ENCODE measurements around the gene RNF123. TPM values are rescaled to one million over a fixed set of nuclear protein-coding genes. Genes with fewer than 3 reads are reported as not detected.

The RNF123 gene
- total RNA-seq, 1 donor from 2014 or later: 23.2 TPM

- no peak for DNase-seq (ENCODE audit: low read depth in 2 of 2)
These were observed 30.6 kb upstream of the RNF123 start for GRCh38 chr3:49658711-49659110.

DNA sequence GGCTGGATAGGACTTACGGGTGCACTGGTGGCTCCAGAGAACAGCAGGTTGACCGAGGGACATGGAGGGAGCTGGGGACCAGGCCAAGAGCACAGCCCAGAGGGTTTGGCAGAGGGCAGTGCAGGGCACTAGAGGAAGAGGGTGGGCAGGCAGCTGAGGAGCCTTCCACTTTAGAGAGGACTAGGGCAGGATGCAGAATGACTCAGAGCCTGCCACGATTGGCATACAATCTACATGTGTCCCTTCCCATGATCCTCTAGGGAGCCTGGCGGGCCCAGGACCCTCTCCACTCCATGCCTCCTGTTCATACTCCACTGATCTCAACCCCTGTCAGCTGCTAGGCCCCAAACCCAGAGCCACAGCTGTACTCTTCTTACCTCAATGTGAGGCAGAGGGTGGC lies 29.6 kb upstream of the RNF123 start:
- DNase-seq (ENCODE audit: low read depth in 2 of 2): no peak

DNA sequence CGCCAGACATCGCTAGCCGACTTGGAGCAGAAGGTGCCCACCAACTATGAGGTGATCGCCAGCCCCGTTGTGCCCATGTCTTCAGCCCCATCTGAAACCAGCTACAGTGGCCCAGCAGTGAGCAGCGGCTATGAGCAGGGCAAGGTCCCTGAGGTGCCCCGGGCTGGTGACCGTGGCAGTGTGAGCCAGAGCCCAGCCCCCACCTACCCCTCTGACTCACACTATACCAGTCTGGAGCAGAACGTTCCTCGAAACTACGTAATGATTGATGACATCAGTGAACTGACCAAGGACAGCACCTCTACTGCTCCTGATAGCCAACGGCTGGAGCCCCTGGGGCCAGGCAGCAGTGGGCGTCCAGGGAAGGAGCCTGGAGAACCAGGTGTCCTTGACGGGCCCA lies 28.1 kb upstream of the RNF123 start:
- no peak for DNase-seq (ENCODE audit: low read depth in 2 of 2)

GRCh38 chr3:49662021-49662420 lies 27.3 kb upstream of the RNF123 start:
- no peak for DNase-seq (ENCODE audit: low read depth in 2 of 2)

DNA sequence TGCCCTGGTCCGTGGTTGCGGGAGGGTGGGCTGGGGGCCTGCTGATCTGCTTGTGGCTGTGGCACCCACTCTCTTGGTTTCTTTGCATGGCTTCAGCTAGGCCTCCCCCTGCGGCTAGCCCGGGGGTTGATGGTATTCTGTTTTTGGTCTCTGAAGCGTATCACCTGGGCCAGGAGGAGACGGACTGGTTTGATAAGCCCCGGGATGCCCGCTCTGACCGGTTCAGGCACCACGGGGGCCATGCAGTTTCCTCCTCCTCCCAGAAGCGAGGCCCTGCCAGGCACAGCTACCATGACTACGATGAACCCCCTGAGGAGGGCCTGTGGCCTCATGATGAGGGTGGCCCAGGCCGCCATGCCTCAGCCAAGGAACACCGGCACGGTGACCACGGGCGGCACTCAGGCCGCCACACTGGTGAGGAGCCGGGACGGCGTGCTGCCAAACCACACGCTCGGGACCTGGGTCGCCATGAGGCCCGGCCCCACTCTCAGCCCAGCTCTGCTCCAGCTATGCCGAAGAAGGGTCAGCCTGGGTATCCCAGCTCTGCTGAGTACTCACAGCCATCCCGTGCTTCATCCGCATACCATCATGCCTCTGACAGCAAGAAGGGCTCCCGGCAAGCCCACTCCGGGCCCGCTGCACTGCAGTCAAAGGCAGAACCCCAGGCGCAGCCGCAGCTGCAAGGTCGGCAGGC lies 26.5 kb upstream of the RNF123 start:
- DNase-seq (ENCODE audit: low read depth in 2 of 2): no peak

DNA sequence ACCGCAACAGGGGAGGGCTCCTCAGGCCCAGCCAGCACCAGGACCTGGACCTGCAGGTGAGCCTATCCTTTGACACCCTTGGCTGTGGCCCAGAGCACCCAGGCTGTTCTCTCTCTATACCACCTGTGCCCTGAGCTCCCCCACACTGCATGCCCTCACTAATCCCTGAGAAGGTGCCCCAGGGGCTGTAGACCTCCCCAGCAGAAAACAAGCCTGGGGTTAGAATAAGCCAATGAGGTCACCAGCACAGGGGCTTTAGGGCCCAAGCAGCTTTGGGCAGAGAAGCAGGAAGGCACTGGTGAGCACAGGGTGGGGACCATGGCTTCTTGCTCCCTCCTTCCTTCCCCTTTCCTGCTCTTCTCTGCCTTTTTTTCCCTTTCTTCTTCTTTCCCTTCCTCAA lies 25.5 kb upstream of the RNF123 start:
- no peak for DNase-seq (ENCODE audit: low read depth in 2 of 2)

DNA sequence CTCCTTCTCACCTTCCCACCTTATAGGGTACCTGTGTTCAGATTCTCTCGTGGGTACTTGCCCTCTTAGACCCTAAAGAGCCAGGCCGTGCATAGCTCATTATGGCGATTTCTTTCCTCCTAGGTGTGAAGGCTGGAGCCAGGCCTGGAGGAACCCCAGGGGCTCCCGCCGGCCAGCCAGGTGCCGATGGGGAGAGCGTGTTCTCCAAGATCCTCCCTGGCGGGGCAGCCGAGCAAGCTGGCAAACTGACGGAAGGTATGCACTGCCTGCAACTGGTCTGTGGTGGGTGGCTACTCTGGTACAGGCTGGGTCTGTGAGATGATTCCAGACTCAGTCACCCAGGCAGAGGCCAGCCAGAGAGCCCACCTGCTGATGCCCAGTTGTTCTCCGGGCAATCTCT lies 25.1 kb upstream of the RNF123 start:
- DNase-seq (ENCODE audit: low read depth in 2 of 2): no peak

DNA sequence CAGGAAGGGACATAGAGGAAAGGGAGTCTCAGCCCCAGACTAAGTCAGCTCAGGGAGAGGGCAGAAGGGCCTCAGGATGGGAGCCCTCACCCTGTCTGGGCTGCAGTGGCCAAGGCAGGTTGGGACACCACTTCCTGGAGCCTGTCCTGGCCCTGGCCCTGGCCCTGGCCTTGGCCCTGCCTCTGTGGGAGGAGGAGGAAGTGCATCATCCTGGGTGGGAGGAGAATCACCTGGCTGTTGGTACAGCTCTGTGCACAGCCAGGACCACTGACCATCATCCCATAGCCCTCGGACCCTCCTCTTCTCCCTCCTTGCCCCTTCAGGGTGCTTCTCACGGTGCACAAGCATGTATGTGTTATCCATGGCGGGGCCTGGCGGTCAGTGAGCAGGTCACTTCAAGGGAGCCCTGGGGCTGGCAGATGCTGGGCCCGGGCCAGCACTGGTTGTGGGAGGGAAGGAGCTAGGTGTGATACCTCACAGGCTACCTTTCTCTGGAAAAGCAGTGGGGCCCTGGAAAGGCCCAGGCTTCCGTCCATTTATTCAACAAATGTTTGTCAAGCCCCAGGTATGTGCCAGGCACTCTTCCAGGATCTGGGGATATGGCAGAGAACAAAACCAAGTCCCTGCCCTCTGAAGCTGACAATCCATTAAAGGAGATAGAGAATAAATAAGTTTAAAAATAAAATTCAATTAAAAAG lies 23.4 kb upstream of the RNF123 start:
- no peak for DNase-seq (ENCODE audit: low read depth in 2 of 2)

GRCh38 chr3:49666592-49666991 lies 22.8 kb upstream of the RNF123 start:
- no peak for DNase-seq (ENCODE audit: low read depth in 2 of 2)

DNA sequence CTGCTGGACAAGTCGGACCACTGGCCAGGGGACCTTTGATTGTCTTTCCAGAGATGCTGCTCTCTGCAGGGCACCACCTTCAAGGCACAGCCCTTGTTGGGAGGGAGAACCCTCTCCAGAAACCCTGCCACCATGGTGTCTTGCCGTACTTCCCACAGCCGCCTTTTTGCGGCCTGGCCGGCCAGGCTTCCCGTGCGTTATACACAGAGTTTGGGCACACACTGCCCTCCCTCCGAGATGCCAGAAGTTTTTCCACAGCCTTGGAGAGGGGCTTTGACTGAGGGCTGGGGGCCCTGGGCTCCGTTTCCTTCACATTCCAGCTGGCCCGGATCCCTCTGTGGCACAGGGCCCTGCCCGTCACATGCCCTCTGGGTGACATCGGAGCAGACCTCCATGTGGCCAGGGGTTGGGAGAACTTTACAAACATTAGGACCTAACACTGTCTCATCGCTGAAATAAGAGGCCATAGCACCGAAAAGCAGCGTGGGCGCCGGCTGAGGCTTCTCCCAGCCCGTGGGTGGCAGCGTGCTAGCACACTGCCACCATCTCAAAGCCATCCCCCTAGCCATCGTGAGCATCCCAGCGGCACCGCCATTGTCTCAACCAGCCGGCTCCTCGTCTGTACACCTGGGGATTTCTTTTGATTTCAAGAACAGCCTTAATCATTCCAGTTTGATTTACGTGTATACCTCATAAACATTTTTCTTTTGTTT lies 21.5 kb upstream of the RNF123 start:
- DNase-seq (ENCODE audit: low read depth in 2 of 2): no peak

DNA sequence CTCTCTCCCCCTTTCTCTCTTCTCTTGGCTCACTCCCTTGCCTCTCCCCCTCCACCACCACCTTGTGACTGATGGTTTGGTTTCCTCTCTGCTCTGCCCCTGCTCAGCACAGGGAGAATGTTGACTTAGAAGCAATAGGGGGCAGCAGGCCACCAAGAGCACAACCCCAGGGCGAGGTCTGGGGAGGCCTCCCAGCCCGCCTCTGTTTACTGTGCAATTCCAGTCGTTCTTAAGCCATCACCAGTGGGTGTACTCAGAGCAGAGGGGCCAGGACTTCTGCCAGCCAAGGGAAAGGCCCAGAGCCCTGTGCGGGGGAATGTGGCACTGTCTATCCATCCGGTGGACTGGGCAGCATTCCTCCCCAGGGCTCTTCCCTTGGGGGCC lies 21.0 kb upstream of the RNF123 start:
- DNase-seq (ENCODE audit: low read depth in 2 of 2): no peak

DNA sequence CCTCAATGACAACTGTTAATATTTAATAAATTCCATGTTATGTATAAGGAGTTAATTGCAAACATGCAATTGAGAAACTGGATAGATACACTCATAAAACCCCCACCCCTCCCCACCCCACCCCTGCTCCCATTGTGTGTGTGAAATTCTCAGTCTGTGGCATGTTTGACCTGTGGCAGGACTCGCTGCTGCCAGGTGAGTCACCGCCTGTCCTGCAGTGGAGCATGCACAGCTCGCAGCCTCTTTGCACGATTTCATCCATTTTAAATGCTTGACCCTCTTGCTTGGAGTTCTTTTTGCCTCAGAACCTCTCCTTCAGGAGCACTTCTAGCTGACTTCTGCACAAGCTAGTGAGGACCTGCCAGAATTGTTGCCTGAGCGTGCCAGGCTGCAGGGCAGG lies 20.5 kb upstream of the RNF123 start:
- DNase-seq (ENCODE audit: low read depth in 2 of 2): no peak

DNA sequence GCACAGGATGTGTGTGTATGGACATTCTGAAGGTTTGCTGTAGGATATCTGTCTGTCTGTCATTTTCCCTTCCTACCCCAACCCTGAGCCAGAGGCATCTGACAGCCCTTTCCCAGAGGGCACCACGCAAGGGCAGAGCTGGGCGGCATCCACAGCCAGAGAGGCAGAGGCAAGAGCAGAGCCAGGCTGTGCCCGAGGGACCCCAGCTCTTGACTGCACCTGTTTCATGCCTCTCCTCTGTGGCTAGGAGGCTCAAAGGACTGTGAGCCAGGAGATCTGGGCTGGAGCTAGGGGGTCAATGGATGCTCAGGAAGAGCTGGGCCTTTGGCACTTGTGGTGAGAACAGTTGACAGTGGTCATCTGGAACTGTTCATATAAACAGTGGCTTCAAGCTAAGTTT lies 20.0 kb upstream of the RNF123 start:
- no peak for DNase-seq (ENCODE audit: low read depth in 2 of 2)

GRCh38 chr3:49670940-49671290 lies 18.4 kb upstream of the RNF123 start:
- no peak for DNase-seq (ENCODE audit: low read depth in 2 of 2)

DNA sequence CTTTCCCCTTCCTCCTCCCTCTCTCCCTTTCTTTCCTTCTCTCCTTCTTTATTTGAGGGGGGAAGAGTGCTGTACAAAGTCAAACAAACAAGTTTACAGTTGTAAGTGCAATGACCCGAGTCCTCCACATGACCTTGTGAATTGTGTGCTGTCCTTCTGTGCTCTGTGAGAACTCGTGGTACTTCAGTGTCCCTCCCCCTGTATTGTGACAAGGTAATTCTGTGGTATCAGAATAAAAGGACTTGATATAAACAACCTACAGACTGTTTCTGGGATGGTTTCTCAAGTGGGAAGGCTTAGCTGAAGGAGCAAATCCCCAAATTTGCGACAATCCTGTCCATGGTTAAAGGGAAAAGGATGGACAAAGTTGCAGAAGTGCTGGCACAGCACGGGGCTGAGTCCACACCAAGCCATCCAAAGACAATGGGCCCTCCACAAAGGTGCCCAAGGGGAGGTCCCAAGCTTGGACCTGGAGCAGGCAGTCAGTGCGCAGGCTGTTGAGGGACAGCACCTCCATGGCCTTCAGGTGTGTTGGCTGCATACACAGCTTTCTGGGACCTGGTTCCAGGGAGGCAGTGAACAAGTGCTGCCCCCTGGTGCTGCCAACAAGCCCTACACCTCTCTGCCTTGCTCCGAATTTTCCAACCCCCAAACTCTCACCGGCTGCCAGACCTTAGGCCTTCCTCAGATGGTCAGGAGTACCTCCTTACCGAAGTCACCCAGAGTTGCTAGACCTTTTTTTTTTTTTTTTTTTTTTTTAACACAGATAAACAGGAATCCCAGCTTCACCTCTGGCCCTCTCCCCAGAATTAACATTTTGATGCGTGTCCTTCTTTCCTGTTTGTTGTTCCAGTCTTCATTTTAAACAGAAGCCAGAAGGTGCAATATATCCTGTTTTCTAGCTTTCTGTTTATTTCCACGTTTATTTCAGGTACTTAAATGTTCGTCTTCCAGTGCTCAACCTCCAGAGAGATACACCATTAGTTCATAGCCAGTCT lies 17.8 kb upstream of the RNF123 start:
- DNase-seq (ENCODE audit: low read depth in 2 of 2): peak; percentile 61 to 78

- DNase-seq (ENCODE audit: low read depth in 2 of 2): peak; percentile 8 to 55
These were observed 16.1 kb upstream of the RNF123 start for GRCh38 chr3:49673121-49673714.

- peak; percentile 94 to 97 for DNase-seq (ENCODE audit: low read depth in 2 of 2)
These were observed 15.5 kb upstream of the RNF123 start, which contains the start of gene APEH for GRCh38 chr3:49673715-49674496. TSS of gene APEH (plus strand) at chr3:49674351. CDS start at chr3:49674402, 51 bp downstream.

DNA sequence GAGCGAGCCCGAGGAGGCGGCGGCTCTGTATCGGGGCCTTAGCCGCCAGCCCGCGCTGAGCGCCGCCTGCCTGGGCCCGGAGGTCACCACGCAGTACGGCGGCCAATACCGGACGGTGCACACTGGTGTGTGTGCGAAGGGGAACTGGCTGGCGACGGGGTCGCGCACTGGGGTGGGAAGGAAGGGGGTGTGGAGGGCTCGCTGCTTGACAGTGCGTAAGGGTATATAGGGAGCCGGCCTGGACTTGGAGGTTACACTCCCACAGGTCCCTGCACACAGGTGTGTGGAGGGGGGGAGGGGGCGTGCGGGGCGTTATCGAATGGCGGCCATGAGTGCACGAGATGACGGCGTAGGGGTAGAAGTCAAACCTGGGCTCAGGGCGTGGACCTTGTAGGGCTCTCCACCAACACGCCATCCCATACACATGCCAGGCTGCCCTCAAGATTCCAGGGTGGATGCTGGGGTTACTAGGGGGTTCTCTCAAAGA lies 14.8 kb upstream of the RNF123 start:
- DNase-seq (ENCODE audit: low read depth in 2 of 2): no peak

GRCh38 chr3:49675912-49676311 lies 13.4 kb upstream of the RNF123 start:
- DNase-seq (ENCODE audit: low read depth in 2 of 2): no peak
